ENCODE data around the gene PAQR8.

GRCh38 chr6:52400313-52401041, 38.5 kb downstream of the PAQR8 start:
- no peak for TF ChIP-seq CTCF (conservative IDR thresholded peaks at IDR 0.05)
- no peak for TF ChIP-seq EZH2 (IDR thresholded peaks at IDR 0.05; ENCODE audit: low read depth)

All from PC-9 (cell line).